ENCODE results near the gene BAIAP2. TPM values are rescaled to one million over a fixed set of nuclear protein-coding genes. Genes with fewer than 3 reads are reported as not detected.

Gene BAIAP2, protein sequence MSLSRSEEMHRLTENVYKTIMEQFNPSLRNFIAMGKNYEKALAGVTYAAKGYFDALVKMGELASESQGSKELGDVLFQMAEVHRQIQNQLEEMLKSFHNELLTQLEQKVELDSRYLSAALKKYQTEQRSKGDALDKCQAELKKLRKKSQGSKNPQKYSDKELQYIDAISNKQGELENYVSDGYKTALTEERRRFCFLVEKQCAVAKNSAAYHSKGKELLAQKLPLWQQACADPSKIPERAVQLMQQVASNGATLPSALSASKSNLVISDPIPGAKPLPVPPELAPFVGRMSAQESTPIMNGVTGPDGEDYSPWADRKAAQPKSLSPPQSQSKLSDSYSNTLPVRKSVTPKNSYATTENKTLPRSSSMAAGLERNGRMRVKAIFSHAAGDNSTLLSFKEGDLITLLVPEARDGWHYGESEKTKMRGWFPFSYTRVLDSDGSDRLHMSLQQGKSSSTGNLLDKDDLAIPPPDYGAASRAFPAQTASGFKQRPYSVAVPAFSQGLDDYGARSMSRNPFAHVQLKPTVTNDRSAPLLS
- polyA plus RNA-seq (ENCODE audit: low read depth in 6 of 6) = 1 to 10 TPM in 3 of 6 donors, under 1 TPM in 3; 0.19 to 6.1 (median 0.79) TPM

DNA sequence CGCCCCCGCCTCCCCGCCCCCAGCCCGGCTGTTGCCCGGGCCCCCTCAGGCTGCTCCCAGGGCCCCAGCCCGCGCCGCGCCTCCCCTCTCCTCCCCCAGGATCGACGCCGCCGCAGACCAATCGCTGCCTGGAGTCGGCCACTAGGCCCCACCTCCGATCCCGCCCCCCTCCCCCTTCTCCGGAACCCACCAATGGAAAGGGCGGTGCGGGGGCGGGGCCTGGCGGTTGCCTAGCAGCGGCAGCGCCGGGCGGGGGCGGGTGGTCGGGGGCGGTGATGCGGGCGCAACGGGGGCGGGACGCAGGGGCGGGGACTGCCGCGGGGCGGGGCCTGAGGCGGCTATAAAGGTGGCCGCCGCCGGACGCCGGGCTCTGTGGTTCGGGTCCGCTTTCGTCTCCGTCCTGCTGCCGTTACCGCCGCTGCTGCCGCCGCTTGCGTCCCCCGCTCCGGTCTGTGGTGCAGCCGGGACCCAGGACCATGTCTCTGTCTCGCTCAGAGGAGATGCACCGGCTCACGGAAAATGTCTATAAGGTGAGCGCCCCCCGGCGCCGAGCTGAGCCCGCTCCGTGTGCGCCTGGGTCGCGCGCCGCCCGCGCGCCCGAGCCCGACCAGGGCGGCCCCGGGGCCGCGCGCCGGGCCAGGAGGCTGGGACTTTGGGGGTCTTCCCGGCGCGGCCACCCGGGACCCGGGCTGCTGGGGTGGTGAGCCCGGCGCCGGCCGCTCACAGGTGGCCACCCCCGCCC lies at the start of gene BAIAP2:
BAIAP2 (plus strand) TSS at position 373 of the 742 bp plus-strand sequence; CDS start at position 477, 104 bp downstream.
- peak within 1 kb of the TSS in 4 of 6 donors; percentile 19 to 94 (median 74) for H3K27ac Mint-ChIP-seq
- peak within 1 kb of the TSS; percentile 78 to 96 (median 92) for H3K4me3 Mint-ChIP-seq
- ATAC-seq (ENCODE audit: low read depth in 2 of 2) = peak; percentile 84 to 85
- peak; percentile 91 for DNase-seq
- H3K9me3 Mint-ChIP-seq = no peaks in the 10 kb centered on the region
- peaks cover 28 to 80% (median 33%) of the 10 kb centered on the region in 3 donors for H3K27me3 Mint-ChIP-seq
- peaks cover 14 to 20% (median 15%) of the 10 kb centered on the region in 3 donors for H3K4me1 Mint-ChIP-seq
- no peaks in the 10 kb centered on the region for H3K36me3 Mint-ChIP-seq

DNA sequence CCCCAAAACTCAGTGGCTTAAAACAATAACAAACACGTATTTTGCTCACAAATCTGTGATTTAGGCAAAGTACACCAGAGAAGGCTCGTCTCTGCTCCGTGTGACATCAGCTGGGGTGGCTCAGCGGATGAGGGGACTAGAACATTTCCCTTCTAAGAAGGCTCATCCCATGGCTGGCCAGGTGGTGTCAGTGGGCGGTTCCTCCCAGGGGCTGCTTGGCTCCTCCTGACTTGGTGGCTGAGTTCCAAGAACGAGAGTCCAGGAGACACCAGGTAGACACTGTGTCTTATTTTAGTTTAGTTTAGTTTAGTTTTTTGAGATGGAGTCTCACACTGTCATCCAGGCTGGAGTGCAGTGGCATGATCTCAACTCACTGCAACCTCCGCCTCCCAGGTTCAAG lies 48.9 kb upstream of the BAIAP2 start:
- Mint-ChIP-seq H3K27me3 (peaks cover 0 to 5% (median 1%) of the 10 kb centered on the region in 3 donors), H3K4me1 (peaks cover 16 to 45% (median 38%) of the 10 kb centered on the region in 3 donors), H3K27ac (peak overlapping the region in 2 of 6 donors; percentile 32 to 47), H3K9me3 (no peaks in the 10 kb centered on the region), H3K4me3 (peak overlapping the region in 1 of 8 donors; percentile 29), H3K36me3 (no peaks in the 10 kb centered on the region)
- ATAC-seq (ENCODE audit: low read depth in 2 of 2) (no peak), DNase-seq (no peak)

DNA sequence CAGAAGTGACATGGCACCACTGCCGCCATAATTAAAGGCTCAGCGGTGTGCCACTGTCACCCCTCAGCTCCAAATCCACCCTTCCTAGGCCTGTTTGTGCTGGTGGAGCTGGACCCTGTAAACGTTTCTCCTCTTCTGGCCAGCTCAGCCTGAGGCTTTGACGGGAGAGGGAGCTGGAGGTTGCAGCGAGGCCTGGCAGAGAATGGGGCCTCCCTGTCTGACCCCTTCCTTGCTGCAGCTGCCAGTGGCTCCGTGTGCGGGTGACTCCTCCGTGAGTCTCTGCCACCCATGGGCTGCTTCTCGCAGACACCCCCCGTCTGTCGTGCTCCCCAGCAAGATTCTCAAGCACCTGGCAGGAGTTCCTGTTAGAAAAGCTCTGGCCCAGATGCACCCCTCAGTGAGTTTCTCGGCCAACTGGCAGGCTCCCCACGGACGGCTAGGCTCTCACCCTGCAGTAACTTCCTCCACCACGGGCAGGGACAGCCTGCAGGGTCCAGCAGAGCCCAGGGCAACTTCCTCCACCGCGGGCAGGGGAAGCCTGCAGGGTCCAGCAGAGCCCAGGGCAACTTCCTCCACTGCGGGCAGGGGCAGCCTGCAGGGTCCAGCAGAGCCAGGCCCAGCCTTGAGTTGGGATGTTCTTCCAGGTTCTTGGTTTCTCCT lies 48.0 kb upstream of the BAIAP2 start:
- DNase-seq = peak; percentile 14

DNA sequence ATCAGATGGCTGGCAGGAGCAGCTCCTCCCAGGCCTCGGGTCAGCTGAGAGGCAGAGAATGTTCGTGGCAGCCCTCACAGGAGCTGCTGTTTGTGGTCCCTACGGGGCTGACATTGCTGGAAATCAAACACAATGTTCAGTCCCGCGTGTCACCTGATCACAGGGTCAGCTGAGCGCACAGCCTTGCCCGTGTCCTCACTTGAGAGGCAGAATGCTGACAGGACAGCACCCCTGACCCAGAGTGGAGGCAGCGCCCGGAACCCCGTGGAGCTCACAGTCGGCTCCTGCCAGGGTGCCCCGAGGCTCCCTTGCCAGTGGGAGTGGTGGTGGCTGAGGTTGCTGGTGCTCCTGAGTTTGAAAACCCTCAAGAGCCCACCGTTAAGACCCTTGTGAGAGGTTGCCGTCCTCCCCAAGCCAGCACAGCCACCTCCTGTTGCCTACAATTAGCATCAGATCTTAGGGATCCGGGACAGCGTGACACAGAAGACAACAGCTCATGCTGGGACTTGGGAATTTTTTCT lies 47.0 kb upstream of the BAIAP2 start:
- Mint-ChIP-seq H3K4me3 (peak overlapping the region in 4 of 8 donors; percentile 66 to 85 (median 77)), H3K4me1 (peaks cover 18 to 50% (median 44%) of the 10 kb centered on the region in 3 donors), H3K27ac (peak overlapping the region in 3 of 6 donors; percentile 47 to 88 (median 57)), H3K27me3 (no peaks in the 10 kb centered on the region), H3K9me3 (no peaks in the 10 kb centered on the region), H3K36me3 (no peaks in the 10 kb centered on the region)
- no peak for DNase-seq
- no peak for ATAC-seq (ENCODE audit: low read depth in 2 of 2)

More for the DNA sequence above, 48.0 kb upstream of the BAIAP2 start:
- Mint-ChIP-seq H3K27me3 (peaks cover 0 to under 1% (median 0%) of the 10 kb centered on the region in 3 donors), H3K36me3 (no peaks in the 10 kb centered on the region), H3K4me3 (peak overlapping the region in 7 of 8 donors; percentile 62 to 85 (median 70)), H3K9me3 (no peaks in the 10 kb centered on the region), H3K27ac (peak overlapping the region in 5 of 6 donors; percentile 72 to 96 (median 88)), H3K4me1 (peaks cover 16 to 46% (median 40%) of the 10 kb centered on the region in 3 donors)
- ATAC-seq (ENCODE audit: low read depth in 2 of 2) = peak; percentile 17 to 21

DNA sequence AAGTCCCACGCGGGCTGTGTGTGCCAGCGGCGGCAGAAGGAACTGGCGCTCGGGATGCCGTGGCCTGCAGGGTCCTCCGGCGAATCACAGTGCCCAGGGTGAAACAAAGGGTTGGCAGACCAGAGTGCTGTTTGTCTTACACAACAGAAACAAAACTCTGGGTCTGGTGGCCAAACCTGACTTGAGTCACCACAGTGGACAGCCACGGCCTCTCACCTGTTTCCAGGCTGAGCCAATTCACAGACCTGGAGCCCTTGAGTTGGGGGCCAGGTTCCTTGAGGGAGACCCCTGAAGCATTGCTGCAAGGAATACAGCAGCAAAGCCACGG lies 45.4 kb upstream of the BAIAP2 start:
- Mint-ChIP-seq H3K36me3 (no peaks in the 10 kb centered on the region), H3K4me1 (peaks cover 20 to 57% (median 51%) of the 10 kb centered on the region in 3 donors), H3K27me3 (no peaks in the 10 kb centered on the region), H3K27ac (peak overlapping the region in 1 of 6 donors; percentile 57), H3K9me3 (no peaks in the 10 kb centered on the region), H3K4me3 (peak overlapping the region in 7 of 8 donors; percentile 29 to 86 (median 83))
- ATAC-seq (ENCODE audit: low read depth in 2 of 2) (no peak), DNase-seq (no peak)

DNA sequence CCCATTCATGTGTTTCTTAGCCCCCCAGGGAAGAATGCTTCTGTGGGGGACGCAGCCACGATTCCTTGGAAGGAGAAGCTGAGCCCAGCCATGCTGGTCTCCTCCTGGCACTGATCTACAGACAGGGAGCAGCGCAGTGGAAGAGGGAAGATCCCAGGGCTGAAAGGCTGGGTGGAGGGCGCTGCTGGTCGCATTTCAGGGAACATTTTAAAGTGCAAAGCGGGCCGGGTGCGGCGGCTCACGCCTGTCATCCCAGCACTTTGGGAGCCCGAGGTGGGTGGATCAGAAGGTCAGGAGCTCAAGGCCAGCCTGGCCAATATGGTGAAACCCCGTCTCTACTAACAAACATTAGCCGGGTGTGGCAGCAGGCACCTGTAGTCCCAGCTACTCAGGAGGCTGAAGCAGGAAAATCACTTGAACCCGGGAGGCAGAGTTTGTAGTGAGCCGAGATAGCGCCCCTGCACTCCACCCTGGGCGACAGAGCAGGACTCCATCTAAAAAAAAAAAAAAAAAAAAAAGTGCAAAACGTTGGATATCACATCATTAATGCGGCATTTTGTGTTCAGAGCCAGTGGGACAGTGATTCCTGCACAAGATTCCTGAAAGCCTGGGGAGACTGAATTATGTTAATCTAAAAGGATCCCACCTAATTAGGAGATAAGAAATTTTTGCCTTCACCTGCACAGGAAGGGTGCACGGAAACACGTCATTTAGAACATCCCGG lies 43.9 kb upstream of the BAIAP2 start:
- H3K4me3 Mint-ChIP-seq = peak overlapping the region; percentile 71 to 92 (median 85)
- no peak for ATAC-seq (ENCODE audit: low read depth in 2 of 2)
- peak overlapping the region; percentile 5 to 98 (median 89) for H3K27ac Mint-ChIP-seq
- H3K9me3 Mint-ChIP-seq = no peaks in the 10 kb centered on the region
- no peak for DNase-seq
- peaks cover 20 to 58% (median 46%) of the 10 kb centered on the region in 3 donors for H3K4me1 Mint-ChIP-seq
- no peaks in the 10 kb centered on the region for H3K36me3 Mint-ChIP-seq
- H3K27me3 Mint-ChIP-seq = no peaks in the 10 kb centered on the region

DNA sequence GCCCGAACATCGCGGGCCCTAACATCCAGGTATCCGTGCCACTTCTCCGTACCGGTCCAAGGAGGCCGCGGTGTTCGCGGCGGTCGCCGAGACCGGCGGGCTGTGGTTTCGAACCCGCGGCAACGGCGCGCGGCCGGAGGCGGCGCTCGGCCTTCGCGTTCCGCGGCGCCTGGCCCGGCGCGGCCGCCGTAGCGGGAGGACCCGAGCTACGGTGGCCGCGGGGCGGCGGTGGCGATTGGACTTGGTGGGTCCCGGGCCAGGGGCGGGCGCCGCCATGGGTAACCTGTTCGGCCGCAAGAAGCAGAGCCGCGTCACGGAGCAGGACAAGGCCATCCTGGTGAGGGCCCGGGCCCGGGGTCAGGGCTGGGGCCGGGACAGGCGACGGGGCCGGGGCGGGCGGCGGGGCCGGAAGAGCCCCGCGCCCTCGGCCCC lies 43.3 kb upstream of the BAIAP2 start, which contains the start of gene CHMP6:
CHMP6 (plus strand) TSS at position 197 of the 432 bp plus-strand sequence; CDS start at position 275, 78 bp downstream.
- peak within 1 kb of the TSS; percentile 5 to 98 (median 89) for H3K27ac Mint-ChIP-seq
- H3K9me3 Mint-ChIP-seq = no peaks in the 10 kb centered on the region
- peak; percentile 77 for DNase-seq
- H3K27me3 Mint-ChIP-seq = no peaks in the 10 kb centered on the region
- ATAC-seq (ENCODE audit: low read depth in 2 of 2) = peak; percentile 58 to 64
- H3K36me3 Mint-ChIP-seq = no peaks in the 10 kb centered on the region
- H3K4me3 Mint-ChIP-seq = peak within 1 kb of the TSS; percentile 72 to 92 (median 88)
- peaks cover 19 to 53% (median 43%) of the 10 kb centered on the region in 3 donors for H3K4me1 Mint-ChIP-seq

DNA sequence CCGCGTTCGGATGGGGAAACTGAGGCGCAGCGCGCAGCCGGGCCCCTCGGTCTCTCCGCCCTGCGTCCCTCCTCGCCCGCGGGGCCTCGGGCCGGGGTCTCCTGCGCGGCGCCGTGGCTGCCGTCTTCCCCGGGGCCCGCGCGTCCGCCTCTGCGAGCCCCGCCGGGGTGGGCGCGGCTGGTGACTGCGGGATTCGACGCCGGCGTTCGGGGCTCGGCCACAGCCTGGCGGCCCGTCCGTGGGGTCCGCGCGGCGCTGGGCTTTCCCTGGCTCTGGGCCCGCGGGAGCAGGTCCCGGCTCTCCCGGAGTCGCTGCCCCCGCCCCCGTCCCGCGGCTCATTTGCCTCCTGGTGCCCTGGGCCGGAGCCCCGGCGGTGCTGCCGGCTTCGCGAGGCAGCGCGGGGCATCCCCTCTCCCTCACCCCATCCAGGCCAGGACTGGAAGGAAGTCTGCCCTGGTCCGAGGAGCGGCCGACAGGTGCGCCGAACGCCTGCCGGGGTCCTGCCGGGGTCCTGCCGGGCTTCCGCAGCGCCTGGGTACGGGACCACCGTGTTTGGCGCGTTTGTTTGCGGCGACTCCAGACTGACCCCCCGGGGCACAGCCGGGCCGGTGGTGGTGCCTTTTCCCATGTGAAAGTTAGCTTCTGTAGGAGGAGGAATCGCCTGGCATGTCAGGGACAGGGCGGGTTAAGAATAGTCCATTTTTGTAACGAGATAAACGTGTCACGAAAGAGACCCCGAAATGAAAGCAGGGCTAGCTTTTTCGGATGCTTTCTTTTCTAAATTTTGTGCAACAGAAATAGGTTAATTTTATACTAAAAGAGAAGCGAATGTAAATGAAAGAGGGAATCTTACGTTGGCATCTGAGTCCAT lies 42.6 kb upstream of the BAIAP2 start:
- Mint-ChIP-seq H3K9me3 (no peaks in the 10 kb centered on the region), H3K27me3 (no peaks in the 10 kb centered on the region), H3K4me3 (peak overlapping the region; percentile 62 to 92 (median 84)), H3K36me3 (no peaks in the 10 kb centered on the region), H3K27ac (peak overlapping the region in 4 of 6 donors; percentile 36 to 59 (median 52)), H3K4me1 (peaks cover 13 to 47% (median 37%) of the 10 kb centered on the region in 3 donors)
- ATAC-seq (ENCODE audit: low read depth in 2 of 2) (peak in 1 of 2 donors; percentile 21), DNase-seq (no peak)

DNA sequence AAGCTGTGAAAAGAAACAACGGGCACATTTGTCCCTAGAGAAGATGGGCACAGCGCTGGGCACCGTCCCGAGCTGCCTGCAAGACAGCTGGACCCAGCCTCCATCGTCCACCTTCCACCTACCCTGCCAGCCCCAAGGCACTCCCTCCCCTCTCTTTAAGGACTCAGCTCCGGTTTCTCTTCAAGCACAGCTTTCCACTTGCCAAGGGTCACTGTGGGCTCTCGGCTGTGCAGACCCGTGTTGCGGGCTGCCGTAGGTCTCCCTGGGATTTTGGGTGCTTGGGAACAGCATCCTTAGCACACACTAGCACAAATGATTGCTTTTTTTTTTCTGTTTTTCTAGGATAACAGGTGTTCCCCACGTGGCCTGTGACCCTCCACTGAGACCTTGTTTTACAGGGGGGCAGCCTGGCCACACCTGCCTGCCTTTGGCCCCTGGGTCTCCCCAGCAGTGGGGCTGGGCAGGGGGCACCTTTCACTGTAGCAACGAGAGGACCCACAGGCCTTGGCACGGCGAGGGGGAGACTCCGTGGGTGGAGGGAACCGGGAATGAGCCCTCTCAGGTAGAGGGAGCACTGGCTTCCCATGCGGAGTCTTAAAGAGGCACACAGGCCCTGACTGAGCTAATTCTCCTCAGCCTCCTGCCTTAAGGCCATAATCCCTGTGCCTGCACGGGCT lies 41.9 kb upstream of the BAIAP2 start:
- H3K27me3 Mint-ChIP-seq = no peaks in the 10 kb centered on the region
- peak overlapping the region in 4 of 6 donors; percentile 36 to 59 (median 52) for H3K27ac Mint-ChIP-seq
- DNase-seq (no peak), ATAC-seq (ENCODE audit: low read depth in 2 of 2) (no peak)
- peak overlapping the region; percentile 62 to 92 (median 84) for H3K4me3 Mint-ChIP-seq
- no peaks in the 10 kb centered on the region for H3K9me3 Mint-ChIP-seq
- no peaks in the 10 kb centered on the region for H3K36me3 Mint-ChIP-seq
- H3K4me1 Mint-ChIP-seq = peaks cover 8 to 39% (median 30%) of the 10 kb centered on the region in 3 donors

DNA sequence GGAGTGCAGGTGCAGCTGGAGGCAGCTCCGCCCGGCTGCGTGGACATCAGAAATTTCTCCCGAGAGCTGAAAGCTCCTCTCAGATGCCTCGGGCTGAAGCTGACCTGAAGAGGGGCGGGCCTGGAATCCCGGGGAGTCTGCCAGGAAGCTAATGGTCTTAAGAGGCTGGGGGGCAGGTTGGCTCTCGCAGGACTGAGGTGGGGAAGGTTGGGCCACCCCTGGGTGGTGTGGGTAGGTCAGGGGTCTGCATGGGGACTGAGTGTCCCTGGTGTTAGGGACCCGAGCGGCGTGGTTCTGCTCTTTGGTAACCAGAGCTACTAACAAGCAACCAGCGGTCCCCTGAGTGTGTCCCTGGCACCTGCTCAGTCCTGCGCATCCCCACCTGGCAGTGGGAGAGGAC lies 39.8 kb upstream of the BAIAP2 start:
- Mint-ChIP-seq H3K36me3 (no peaks in the 10 kb centered on the region), H3K4me1 (peaks cover 8 to 27% (median 24%) of the 10 kb centered on the region in 3 donors), H3K27me3 (no peaks in the 10 kb centered on the region), H3K9me3 (no peaks in the 10 kb centered on the region), H3K4me3 (peak overlapping the region in 1 of 8 donors; percentile 56), H3K27ac (no peak overlapping the region)
- DNase-seq (no peak), ATAC-seq (ENCODE audit: low read depth in 2 of 2) (no peak)

All from naive B cell (primary cell).